Measurements from ENCODE around the gene KIAA0825.

KIAA0825 gene

GRCh38 chr5:94470802-94471201, 147.6 kb downstream of the KIAA0825 start:
- H3K4me3 ChIP-seq (ENCODE audit: low read depth, low read length) = no peak overlapping the region

DNA sequence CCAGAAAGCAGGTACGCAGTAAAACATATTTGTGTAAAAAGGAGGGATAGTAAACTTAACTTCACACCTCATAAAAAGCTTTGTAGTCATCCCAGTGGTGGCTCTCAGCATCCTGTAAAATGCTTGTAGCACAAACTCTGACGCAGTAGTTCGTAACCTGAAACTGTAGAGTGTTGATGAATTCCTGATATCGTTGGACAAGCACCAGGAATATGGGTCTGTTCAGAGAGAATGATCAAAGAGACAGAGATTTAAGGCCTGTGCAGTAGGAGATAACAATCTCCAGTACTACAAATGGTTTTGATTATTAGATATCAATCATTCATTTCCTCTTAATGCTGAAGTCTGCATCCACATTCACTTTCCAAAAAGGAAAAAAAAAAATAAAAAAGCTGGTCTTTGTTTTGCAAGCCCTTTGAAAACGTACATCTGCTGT, 148.5 kb downstream of the KIAA0825 start:
- no peak for TF ChIP-seq MAX (IDR thresholded peaks at IDR 0.05; ENCODE audit: low read depth, low read length)
- TF ChIP-seq MYC (IDR thresholded peaks at IDR 0.05; ENCODE audit: low read depth, low read length) = no peak
- no peak for TF ChIP-seq POLR2A (IDR thresholded peaks at IDR 0.05; ENCODE audit: extremely low read depth, insufficient read length)
- no peak for TF ChIP-seq CTCF (IDR thresholded peaks at IDR 0.05; ENCODE audit: low read depth, low read length)
- H3K4me3 ChIP-seq (ENCODE audit: low read depth, low read length) = no peak overlapping the region
- no peak for DNase-seq (ENCODE audit: low read depth)

More at GRCh38 chr5:94470802-94471201, 147.6 kb downstream of the KIAA0825 start:
- TF ChIP-seq CTCF (IDR thresholded peaks at IDR 0.05; ENCODE audit: low read depth, low read length) (no peak), MAX (IDR thresholded peaks at IDR 0.05; ENCODE audit: low read depth, low read length) (no peak), MYC (IDR thresholded peaks at IDR 0.05; ENCODE audit: low read depth, low read length) (no peak), POLR2A (IDR thresholded peaks at IDR 0.05; ENCODE audit: extremely low read depth, insufficient read length) (no peak)
- no peak for DNase-seq (ENCODE audit: low read depth)

DNA sequence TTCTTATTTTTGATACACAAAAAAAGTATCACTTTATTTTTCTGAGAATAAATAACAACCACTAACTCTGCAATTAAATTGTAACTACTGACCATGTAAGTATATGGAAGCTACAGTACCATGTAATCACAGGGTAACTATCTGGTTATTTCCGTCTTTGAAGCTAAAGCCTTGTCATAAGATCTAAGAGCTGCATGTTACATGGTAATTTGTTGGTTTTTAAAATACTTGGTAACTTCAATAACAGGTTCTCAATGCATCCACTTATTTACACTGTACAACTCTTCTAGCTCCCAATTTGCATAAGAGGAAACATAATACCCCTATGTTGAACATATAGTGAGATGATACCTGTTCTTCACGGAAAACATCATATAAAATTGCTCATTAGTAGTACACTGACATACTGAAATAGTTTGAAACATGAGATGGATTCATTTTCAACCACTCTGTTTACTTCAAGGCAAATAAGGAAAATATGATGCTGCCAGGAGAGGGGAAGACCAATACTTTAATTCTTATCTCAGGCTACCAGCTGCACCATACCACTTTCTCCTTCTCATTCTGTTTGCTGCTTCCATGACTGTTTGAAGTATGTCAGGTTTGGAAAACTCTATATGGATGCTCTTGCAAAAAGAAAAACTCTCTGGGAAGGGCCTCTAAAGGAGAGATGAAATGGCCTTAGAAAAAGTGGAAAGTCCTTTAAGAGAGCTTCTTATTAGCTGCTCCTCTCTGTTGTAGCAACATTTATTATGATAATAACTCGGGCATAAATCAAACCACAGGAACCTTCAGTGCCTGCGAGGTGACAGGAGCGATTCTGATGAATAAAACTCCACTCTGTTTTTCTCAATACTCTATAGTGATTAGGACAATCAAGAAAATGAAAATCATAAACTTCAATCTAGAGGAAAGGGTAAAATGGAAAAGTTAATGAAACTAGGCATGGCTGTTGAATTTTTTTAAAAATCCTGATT, 150.2 kb downstream of the KIAA0825 start:
- no peak overlapping the region for H3K4me3 ChIP-seq (ENCODE audit: low read depth, low read length)
- no peak for TF ChIP-seq POLR2A (IDR thresholded peaks at IDR 0.05; ENCODE audit: extremely low read depth, insufficient read length)
- TF ChIP-seq CTCF (IDR thresholded peaks at IDR 0.05; ENCODE audit: low read depth, low read length) = no peak
- no peak for TF ChIP-seq MAX (IDR thresholded peaks at IDR 0.05; ENCODE audit: low read depth, low read length)
- no peak for TF ChIP-seq MYC (IDR thresholded peaks at IDR 0.05; ENCODE audit: low read depth, low read length)
- DNase-seq (ENCODE audit: low read depth) = no peak

GRCh38 chr5:94467346-94467953, 151.0 kb downstream of the KIAA0825 start:
- no peak overlapping the region for H3K4me3 ChIP-seq (ENCODE audit: low read depth, low read length)
- DNase-seq (ENCODE audit: low read depth) = no peak
- TF ChIP-seq MYC (IDR thresholded peaks at IDR 0.05; ENCODE audit: low read depth, low read length) = no peak
- TF ChIP-seq MAX (IDR thresholded peaks at IDR 0.05; ENCODE audit: low read depth, low read length) = no peak
- no peak for TF ChIP-seq POLR2A (IDR thresholded peaks at IDR 0.05; ENCODE audit: extremely low read depth, insufficient read length)
- no peak for TF ChIP-seq CTCF (IDR thresholded peaks at IDR 0.05; ENCODE audit: low read depth, low read length)

DNA sequence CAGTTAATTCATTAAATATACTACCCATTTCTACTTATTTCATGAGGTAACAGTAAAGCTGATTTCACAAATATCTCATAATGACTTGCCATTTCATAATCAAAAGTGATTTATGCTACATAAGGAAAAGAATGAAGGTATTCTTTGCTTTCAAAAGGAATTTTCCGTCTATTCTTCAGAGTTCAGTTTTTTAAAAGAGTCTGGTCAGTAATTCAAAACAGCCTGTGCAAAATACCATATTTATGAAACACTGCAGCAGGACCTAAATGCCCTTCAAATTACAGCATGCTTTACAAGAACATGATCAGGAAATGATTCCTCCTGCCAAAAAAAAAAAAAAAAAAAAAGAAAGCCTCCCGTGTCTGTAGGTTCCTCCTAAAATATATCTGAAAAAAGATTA, 154.7 kb downstream of the KIAA0825 start:
- no peak for DNase-seq (ENCODE audit: low read depth)
- no peak for TF ChIP-seq MAX (IDR thresholded peaks at IDR 0.05; ENCODE audit: low read depth, low read length)
- no peak for TF ChIP-seq CTCF (IDR thresholded peaks at IDR 0.05; ENCODE audit: low read depth, low read length)
- no peak for TF ChIP-seq MYC (IDR thresholded peaks at IDR 0.05; ENCODE audit: low read depth, low read length)
- TF ChIP-seq POLR2A (IDR thresholded peaks at IDR 0.05; ENCODE audit: extremely low read depth, insufficient read length) = no peak
- H3K4me3 ChIP-seq (ENCODE audit: low read depth, low read length) = no peak overlapping the region
